ENCODE data around the gene KIAA1671.

The KIAA1671 gene

GRCh38 chr22:25143156-25144076 is 190.9 kb downstream of the KIAA1671 start:
- no peak for DNase-seq (ENCODE audit: low read depth, low spot score)

- DNase-seq (ENCODE audit: low read depth, low spot score), result no peak
These were observed 192.0 kb downstream of the KIAA1671 start for GRCh38 chr22:25144522-25144921.

DNA sequence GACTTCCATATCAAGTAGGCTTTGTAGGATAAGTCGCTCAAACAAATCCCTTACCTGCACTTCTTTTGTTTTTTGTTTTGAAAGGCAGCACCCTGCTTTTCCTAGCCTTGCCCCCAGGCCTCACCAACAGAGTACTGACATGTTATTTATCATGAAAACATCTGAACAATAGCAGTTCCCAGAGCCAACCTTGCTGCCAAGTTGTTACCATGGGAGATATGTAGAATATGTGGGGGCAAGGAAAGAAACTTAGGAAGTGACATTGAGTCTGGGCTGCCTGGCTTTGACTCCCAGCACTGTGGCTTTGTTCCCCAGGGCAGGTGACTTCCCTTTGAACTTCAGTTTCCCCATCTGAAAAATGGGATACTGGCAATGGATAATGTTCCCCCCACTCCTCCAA is 193.8 kb downstream of the KIAA1671 start:
- no peak for DNase-seq (ENCODE audit: low read depth, low spot score)

DNA sequence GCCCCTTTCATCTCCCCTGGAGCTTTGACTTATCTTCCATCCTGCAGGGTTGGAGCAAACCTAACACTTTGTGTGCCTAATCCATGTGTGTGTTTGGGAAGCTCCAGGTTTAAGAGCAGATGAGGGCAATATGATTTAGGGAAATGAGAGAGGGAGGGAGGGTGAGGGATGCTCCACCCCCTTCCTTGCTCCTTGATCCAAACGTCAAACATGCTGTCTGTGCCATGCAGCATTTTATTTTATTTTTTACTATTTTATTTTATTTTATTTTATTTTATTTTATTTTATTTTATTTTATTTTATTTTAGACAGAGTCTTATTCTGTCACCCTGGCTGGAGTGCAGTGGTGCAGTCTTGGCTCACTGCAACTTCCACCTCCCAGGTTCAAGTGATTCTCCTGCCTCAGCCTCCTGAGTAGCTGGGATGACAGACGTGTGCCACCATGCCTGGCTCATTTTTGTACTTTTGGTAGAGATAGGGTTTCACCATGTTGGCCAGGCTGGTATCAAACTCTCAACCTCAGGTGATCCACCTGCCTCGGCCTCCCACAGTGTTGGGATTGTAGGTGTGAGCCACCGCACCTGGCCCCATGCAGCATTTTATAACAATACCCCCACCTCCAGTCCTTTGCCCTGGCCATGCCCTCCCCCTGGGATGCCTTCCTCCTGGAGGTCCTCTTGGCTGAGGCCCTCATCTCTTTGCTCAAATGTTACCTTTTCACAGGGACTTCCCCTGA is 194.6 kb downstream of the KIAA1671 start:
- DNase-seq (ENCODE audit: low read depth, low spot score), result no peak

DNA sequence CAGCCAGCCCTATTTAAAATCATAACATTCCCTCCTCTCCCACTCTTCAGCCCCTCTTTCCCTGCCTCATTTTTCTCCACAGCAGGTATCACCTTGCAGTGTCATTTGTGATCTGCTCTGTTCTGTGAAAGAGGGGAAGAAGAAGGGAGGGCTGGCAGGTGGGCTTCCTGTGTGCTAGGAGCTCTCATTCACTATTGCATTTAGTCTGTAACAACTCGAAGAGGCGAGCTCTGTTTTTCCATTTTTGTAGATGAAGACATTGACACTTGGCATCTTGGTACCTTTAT is 195.1 kb downstream of the KIAA1671 start:
- DNase-seq (ENCODE audit: low read depth, low spot score), result no peak

DNA sequence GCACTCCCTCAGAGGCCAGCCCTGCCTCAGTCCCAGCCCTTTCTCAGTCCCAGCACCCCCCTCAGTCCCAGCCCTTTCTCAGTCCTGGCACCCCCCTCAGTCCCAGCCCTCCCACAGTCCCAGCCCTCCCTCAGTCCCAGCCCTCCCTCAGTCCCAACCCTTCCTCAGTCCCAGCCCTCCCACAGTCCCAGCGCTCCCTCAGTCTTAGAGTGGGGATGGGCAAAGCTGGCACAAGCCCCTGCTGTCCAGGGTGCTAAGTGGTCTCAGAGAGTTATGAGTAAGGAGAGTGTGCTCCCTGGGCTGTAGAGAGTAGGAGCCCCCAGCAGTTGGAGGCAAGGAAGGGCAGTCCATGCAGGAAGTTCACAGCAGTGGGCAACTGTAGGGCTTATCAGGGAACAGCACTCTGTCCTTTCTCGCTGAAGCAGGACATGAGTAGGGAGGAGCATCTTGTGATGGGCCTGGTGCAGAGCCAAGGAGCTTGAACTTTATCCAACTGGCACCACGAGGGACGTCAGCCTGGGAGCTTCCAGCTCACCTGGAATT is 195.7 kb downstream of the KIAA1671 start:
- DNase-seq (ENCODE audit: low read depth, low spot score), result no peak

DNA sequence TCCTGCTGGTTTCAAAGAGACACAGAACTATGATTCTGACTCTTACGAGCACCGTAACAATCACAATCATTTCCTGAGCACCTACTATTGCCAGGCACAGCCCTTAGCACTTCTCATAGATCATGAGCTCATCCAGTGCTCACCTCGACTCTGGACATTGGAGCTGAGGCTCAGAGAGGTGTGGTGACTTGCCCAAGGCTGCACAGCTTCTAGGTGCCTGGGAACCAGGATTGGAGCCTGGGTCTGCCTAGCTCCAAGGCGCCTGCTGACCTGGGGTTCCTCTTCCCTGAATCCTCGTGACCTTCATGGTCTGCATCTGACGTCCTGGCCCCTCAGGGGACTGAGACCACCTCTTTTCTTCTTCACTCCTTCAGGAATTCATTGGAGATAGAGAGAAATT is 196.5 kb downstream of the KIAA1671 start:
- DNase-seq (ENCODE audit: low read depth, low spot score), result no peak

GRCh38 chr22:25153961-25154666 is 201.6 kb downstream of the KIAA1671 start:
- no peak for DNase-seq (ENCODE audit: low read depth, low spot score)

GRCh38 chr22:25154667-25154999 is 202.1 kb downstream of the KIAA1671 start:
- no peak for DNase-seq (ENCODE audit: low read depth, low spot score)

GRCh38 chr22:25156736-25157135 is 204.2 kb downstream of the KIAA1671 start:
- DNase-seq (ENCODE audit: low read depth, low spot score), result no peak

GRCh38 chr22:25159028-25159427 is 206.5 kb downstream of the KIAA1671 start:
- no peak for DNase-seq (ENCODE audit: low read depth, low spot score)

- no peak for DNase-seq (ENCODE audit: low read depth, low spot score)
These were observed 207.8 kb downstream of the KIAA1671 start for GRCh38 chr22:25160120-25160996.

DNA sequence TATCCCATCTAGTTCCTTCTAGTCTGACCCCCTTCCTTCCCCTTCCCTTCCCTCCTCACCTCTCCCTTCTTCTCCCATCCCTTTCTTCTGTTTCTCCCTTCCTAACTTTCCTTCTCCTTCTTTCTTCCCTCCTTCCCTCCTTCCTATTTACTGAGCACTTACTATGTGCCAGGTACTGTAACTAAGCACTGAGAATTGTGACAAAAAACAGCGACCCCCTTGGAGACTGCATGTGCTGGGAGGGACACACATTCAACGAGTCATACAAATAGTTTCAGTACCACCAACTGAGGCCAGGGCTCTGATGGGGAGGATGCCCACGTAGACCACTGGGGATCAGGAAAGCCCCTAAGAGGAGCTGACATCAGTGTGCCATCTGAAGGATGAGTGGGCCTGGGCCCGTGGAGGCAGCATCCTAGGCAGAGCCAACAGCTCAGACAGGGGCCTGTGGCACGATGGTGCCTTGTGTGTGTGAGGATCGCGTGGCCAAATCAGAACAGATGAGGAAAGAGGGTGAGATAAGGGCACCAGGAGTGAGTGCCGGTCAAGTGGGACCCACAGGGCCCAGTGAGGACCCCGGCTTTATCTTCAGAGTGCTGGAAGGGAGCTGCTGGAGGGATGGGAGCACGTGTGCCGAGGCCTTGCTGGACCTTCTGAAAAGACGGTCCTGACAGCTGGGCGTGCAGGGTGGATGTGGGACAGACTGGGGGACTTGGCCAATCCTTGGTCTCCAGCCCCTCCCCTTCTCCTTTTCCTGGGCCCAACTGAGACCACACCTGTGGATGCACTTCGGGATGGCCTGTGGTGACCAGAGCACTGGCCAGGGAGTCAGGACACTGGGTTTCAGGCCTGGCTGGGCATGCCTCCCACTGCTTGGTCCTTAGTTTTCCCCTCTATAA is 208.8 kb downstream of the KIAA1671 start:
- DNase-seq (ENCODE audit: low read depth, low spot score), result no peak

- DNase-seq (ENCODE audit: low read depth, low spot score), result no peak
These were observed 209.5 kb downstream of the KIAA1671 start for GRCh38 chr22:25161916-25162530.

DNA sequence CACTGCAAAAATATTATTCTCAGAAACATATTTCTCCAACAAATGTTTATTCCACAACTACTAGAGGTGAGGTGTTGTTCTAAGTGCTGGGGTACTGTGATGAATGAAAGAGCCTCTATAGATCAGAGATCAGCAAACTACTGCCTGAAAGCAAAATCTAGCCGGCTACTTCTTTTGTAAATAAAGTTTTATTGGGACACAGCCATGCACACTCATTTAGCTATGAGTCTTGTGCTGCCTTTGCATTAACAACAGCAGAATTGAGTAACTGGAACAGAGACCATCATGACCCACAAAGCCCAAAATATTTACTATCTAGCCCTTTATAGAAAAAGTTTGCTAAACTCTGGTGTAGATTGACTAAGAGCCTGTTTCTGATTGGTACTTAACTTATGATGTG is 210.0 kb downstream of the KIAA1671 start:
- DNase-seq (ENCODE audit: low read depth, low spot score), result no peak

DNA sequence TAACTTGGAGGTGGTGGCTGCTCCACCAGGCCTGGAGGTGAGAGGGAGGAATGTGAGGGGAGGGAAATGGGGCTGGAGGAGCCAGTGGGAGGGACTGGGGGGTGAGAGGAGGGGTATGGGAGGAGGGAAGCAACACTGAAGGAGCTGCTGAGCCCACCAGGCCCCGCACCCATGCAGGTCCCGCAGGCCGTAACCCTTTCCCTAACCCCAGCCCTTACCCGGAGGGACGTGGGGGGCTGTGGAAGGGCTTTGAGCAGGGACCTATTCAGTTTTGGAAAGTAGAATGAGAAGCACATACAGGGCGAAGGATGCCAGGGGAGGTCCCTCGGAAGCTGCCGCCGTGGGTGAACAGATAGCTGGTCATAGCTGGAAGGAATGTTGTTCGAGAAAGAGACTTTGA is 213.3 kb downstream of the KIAA1671 start:
- no peak for DNase-seq (ENCODE audit: low read depth, low spot score)

- no peak for DNase-seq (ENCODE audit: low read depth, low spot score)
These were observed 213.9 kb downstream of the KIAA1671 start for GRCh38 chr22:25166266-25167040.

- no peak for DNase-seq (ENCODE audit: low read depth, low spot score)
These were observed 214.6 kb downstream of the KIAA1671 start for GRCh38 chr22:25167082-25167481.
